ENCODE data around the gene DDIT4L.

DNA sequence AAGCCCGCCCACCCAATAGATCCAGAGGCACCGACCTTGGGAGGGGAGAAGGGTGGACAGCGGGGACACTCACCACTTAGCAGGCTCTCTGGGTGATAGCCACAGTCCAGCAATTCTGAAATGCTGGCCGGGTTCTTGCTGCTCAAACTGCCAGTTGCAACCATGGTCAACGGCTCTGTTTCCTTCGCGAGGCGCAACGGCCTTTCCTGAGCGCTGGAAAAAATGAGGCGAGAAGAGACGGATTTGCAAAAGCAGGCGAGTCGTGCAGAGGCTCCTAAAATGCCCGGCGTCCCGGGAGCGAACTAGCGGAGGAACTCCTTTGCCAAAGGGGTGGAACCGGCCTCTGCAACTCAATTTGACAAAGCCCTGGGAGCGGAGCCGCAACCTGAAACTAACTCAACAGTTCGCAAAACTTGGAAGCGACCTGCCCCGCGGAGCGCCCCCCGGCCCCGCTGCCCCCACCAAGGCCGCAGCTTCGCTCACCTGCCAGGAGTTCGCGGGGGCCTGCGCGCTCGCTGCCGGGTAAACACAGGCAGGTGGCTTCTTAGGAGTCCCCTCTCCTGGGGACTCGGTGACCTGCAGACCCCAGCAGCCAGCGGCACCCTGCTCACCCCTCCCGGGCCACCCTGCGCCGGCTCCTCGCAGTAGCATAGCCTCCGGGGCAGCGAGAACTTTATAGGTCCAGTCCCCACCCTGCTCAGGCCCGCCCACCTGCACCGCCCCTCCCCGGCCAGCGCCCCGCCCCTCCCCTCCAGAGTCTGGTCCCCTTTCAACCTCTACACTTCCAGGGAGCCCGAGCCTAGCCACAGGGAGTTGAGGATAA, at the start of gene DDIT4L:
- TF ChIP-seq, protein P1, sequence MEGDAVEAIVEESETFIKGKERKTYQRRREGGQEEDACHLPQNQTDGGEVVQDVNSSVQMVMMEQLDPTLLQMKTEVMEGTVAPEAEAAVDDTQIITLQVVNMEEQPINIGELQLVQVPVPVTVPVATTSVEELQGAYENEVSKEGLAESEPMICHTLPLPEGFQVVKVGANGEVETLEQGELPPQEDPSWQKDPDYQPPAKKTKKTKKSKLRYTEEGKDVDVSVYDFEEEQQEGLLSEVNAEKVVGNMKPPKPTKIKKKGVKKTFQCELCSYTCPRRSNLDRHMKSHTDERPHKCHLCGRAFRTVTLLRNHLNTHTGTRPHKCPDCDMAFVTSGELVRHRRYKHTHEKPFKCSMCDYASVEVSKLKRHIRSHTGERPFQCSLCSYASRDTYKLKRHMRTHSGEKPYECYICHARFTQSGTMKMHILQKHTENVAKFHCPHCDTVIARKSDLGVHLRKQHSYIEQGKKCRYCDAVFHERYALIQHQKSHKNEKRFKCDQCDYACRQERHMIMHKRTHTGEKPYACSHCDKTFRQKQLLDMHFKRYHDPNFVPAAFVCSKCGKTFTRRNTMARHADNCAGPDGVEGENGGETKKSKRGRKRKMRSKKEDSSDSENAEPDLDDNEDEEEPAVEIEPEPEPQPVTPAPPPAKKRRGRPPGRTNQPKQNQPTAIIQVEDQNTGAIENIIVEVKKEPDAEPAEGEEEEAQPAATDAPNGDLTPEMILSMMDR (IDR thresholded peaks at IDR 0.05), result no peak
- TF ChIP-seq POLR2A (IDR thresholded peaks at IDR 0.05), result no peak
